ENCODE data around the gene GRB14.

DNA sequence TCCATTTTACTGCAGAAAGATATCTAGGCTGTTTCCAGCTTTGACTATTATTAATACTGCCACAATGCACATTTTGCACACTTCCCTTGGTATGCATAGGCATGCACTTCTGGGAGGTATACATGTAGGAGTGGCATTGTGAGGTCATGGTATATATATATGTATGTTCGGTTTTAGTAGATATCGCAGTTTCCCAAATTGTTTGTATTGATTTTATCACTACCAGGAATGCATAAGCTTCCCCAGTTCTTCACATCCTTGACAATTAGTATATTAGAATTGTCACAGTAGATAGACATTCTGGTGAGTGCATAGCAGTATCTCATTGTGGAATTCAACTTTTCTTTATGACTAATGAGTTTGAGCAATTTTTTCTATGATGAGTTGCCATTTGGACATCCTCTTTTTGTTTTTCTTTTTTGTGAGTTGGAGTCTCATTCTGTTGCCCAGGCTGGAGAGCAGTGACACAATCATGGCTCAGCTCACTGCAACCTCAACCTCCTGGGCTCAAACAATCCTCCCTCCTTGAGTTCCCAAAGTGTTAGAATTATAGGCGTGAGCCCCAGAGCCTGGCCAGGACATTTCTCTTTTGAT lies 4.2 kb upstream of the GRB14 start:
- TF ChIP-seq, protein P1, sequence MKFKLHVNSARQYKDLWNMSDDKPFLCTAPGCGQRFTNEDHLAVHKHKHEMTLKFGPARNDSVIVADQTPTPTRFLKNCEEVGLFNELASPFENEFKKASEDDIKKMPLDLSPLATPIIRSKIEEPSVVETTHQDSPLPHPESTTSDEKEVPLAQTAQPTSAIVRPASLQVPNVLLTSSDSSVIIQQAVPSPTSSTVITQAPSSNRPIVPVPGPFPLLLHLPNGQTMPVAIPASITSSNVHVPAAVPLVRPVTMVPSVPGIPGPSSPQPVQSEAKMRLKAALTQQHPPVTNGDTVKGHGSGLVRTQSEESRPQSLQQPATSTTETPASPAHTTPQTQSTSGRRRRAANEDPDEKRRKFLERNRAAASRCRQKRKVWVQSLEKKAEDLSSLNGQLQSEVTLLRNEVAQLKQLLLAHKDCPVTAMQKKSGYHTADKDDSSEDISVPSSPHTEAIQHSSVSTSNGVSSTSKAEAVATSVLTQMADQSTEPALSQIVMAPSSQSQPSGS (CRISPR knock-in tag; IDR thresholded peaks at IDR 0.05; ENCODE audit: borderline replicate concordance, low read depth), result no peak
- no peak for TF ChIP-seq ZNF138 (CRISPR knock-in tag; conservative IDR thresholded peaks at IDR 0.05)
- TF ChIP-seq NR3C1 (CRISPR knock-in tag; conservative IDR thresholded peaks at IDR 0.05; ENCODE audit: low read depth), result no peak
- TF ChIP-seq TEAD4 (CRISPR knock-in tag; IDR thresholded peaks at IDR 0.05), result no peak
- TF ChIP-seq CREB1 (CRISPR knock-in tag; IDR thresholded peaks at IDR 0.05), result no peak
- TF ChIP-seq, protein P2, sequence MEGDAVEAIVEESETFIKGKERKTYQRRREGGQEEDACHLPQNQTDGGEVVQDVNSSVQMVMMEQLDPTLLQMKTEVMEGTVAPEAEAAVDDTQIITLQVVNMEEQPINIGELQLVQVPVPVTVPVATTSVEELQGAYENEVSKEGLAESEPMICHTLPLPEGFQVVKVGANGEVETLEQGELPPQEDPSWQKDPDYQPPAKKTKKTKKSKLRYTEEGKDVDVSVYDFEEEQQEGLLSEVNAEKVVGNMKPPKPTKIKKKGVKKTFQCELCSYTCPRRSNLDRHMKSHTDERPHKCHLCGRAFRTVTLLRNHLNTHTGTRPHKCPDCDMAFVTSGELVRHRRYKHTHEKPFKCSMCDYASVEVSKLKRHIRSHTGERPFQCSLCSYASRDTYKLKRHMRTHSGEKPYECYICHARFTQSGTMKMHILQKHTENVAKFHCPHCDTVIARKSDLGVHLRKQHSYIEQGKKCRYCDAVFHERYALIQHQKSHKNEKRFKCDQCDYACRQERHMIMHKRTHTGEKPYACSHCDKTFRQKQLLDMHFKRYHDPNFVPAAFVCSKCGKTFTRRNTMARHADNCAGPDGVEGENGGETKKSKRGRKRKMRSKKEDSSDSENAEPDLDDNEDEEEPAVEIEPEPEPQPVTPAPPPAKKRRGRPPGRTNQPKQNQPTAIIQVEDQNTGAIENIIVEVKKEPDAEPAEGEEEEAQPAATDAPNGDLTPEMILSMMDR (IDR thresholded peaks at IDR 0.05), result no peak
- TF ChIP-seq, protein P3, sequence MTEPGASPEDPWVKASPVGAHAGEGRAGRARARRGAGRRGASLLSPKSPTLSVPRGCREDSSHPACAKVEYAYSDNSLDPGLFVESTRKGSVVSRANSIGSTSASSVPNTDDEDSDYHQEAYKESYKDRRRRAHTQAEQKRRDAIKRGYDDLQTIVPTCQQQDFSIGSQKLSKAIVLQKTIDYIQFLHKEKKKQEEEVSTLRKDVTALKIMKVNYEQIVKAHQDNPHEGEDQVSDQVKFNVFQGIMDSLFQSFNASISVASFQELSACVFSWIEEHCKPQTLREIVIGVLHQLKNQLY (CRISPR knock-in tag; IDR thresholded peaks at IDR 0.05), result no peak
- no peak for TF ChIP-seq NFATC4 (CRISPR knock-in tag; IDR thresholded peaks at IDR 0.05)
- TF ChIP-seq PRRX2 (CRISPR knock-in tag; IDR thresholded peaks at IDR 0.05), result no peak
- TF ChIP-seq, protein P4, sequence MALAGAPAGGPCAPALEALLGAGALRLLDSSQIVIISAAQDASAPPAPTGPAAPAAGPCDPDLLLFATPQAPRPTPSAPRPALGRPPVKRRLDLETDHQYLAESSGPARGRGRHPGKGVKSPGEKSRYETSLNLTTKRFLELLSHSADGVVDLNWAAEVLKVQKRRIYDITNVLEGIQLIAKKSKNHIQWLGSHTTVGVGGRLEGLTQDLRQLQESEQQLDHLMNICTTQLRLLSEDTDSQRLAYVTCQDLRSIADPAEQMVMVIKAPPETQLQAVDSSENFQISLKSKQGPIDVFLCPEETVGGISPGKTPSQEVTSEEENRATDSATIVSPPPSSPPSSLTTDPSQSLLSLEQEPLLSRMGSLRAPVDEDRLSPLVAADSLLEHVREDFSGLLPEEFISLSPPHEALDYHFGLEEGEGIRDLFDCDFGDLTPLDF (CRISPR knock-in tag; IDR thresholded peaks at IDR 0.05), result no peak
- TF ChIP-seq NR2C2 (CRISPR knock-in tag; IDR thresholded peaks at IDR 0.05), result no peak
- no peak for TF ChIP-seq SMAD3 (CRISPR knock-in tag; IDR thresholded peaks at IDR 0.05; ENCODE audit: borderline replicate concordance)
- TF ChIP-seq NR1H2 (CRISPR knock-in tag; IDR thresholded peaks at IDR 0.05), result no peak
